Stomach smooth muscle (tissue), 2 donors: ENCODE results near the gene CDC42.

Experiments
- H3K27ac ChIP-seq: one replicate; pipeline ENCODE4 v1.7.0; 2013; ENCODE audit warnings: mild to moderate bottlenecking, low read length, inconsistent platforms
- H3K27me3 ChIP-seq, 2 donors: one replicate each; pipeline ENCODE4 v1.7.0; 2013; ENCODE audit warnings: low read length in 2 of 2; ENCODE audit not compliant: insufficient read depth in 2 of 2, control insufficient read depth in 1 of 2
- H3K36me3 ChIP-seq, 2 donors: one replicate each; pipeline ENCODE4 v1.7.0; 2013; ENCODE audit warnings: low read length in 2 of 2; ENCODE audit not compliant: control insufficient read depth in 2 of 2, insufficient read depth in 2 of 2
- H3K4me1 ChIP-seq: one replicate; pipeline ENCODE4 v1.7.0; 2013; ENCODE audit warnings: low read length; ENCODE audit not compliant: control insufficient read depth, insufficient read depth
- H3K4me3 ChIP-seq, 2 donors: one replicate each; pipeline ENCODE4 v1.7.0; 2013; ENCODE audit warnings: low read length in 2 of 2
- H3K9ac ChIP-seq, 2 donors: one replicate each; pipeline ENCODE4 v1.7.0; 2013; ENCODE audit warnings: low read length in 2 of 2, mild to moderate bottlenecking in 1 of 2
- H3K9me3 ChIP-seq, 2 donors: one replicate each; pipeline ENCODE4 v1.7.0; 2013; ENCODE audit warnings: low read length in 2 of 2; ENCODE audit not compliant: control insufficient read depth in 2 of 2
- donor health status: healthy.
- donor health status: Pancreatic carcinoma.

Gene CDC42

GRCh38 chr1:22053017-22053860 lies 730 bp downstream of the CDC42 start:
- H3K27ac ChIP-seq, result peak overlapping the region; percentile 92
- peak overlapping the region; percentile 83 to 88 for H3K4me3 ChIP-seq
- no peaks in the 10 kb centered on the region for H3K9me3 ChIP-seq
- peak overlapping the region; percentile 84 to 94 for H3K9ac ChIP-seq
- H3K36me3 ChIP-seq, result no peaks in the 10 kb centered on the region
- H3K27me3 ChIP-seq, result no peaks in the 10 kb centered on the region
- H3K4me1 ChIP-seq, result peaks cover 29% of the 10 kb centered on the region

- H3K4me1 ChIP-seq, result peaks cover 29% of the 10 kb centered on the region
Observed at GRCh38 chr1:22053861-22054770, 1.6 kb downstream of the CDC42 start.

GRCh38 chr1:22055463-22055862 lies 3.0 kb downstream of the CDC42 start:
- Histone ChIP-seq H3K27me3 (no peaks in the 10 kb centered on the region), H3K9ac (no peak overlapping the region), H3K4me1 (peaks cover 37% of the 10 kb centered on the region), H3K27ac (no peak overlapping the region), H3K9me3 (no peaks in the 10 kb centered on the region), H3K36me3 (no peaks in the 10 kb centered on the region), H3K4me3 (peak overlapping the region; percentile 29 to 35)

More at GRCh38 chr1:22053861-22054770, 1.6 kb downstream of the CDC42 start:
- Histone ChIP-seq H3K9me3 (no peaks in the 10 kb centered on the region), H3K27ac (peak overlapping the region; percentile 92), H3K36me3 (no peaks in the 10 kb centered on the region), H3K9ac (peak overlapping the region; percentile 84 to 94), H3K4me3 (peak overlapping the region; percentile 83 to 88), H3K27me3 (no peaks in the 10 kb centered on the region)

- peaks cover 37% of the 10 kb centered on the region for H3K4me1 ChIP-seq
- peak overlapping the region in 1 of 2 donors; percentile 27 for H3K9ac ChIP-seq
- no peak overlapping the region for H3K27ac ChIP-seq
- H3K27me3 ChIP-seq, result no peaks in the 10 kb centered on the region
- peak overlapping the region in 1 of 2 donors; percentile 35 for H3K4me3 ChIP-seq
- no peaks in the 10 kb centered on the region for H3K9me3 ChIP-seq
- H3K36me3 ChIP-seq, result no peaks in the 10 kb centered on the region
Observed at GRCh38 chr1:22056043-22056442, 3.5 kb downstream of the CDC42 start.

GRCh38 chr1:22056936-22057335 lies 4.4 kb downstream of the CDC42 start:
- H3K27ac ChIP-seq, result no peak overlapping the region
- no peak overlapping the region for H3K4me3 ChIP-seq
- no peaks in the 10 kb centered on the region for H3K27me3 ChIP-seq
- H3K9me3 ChIP-seq, result no peaks in the 10 kb centered on the region
- H3K36me3 ChIP-seq, result no peaks in the 10 kb centered on the region
- peaks cover 39% of the 10 kb centered on the region for H3K4me1 ChIP-seq
- peak overlapping the region in 1 of 2 donors; percentile 30 for H3K9ac ChIP-seq

- Histone ChIP-seq H3K36me3 (no peaks in the 10 kb centered on the region), H3K9me3 (no peaks in the 10 kb centered on the region), H3K4me3 (no peak overlapping the region), H3K27ac (no peak overlapping the region), H3K27me3 (no peaks in the 10 kb centered on the region), H3K4me1 (peaks cover 36% of the 10 kb centered on the region), H3K9ac (no peak overlapping the region)
Observed at GRCh38 chr1:22057861-22058260, 5.4 kb downstream of the CDC42 start.

- Histone ChIP-seq H3K4me3 (no peak overlapping the region), H3K27me3 (no peaks in the 10 kb centered on the region), H3K27ac (no peak overlapping the region), H3K36me3 (peaks cover 0 to 3% of the 10 kb centered on the region in 2 donors), H3K9ac (no peak overlapping the region), H3K4me1 (peaks cover 28% of the 10 kb centered on the region), H3K9me3 (no peaks in the 10 kb centered on the region)
Observed at GRCh38 chr1:22064751-22065402, 12.4 kb downstream of the CDC42 start.

GRCh38 chr1:22071511-22071910 lies 19.0 kb downstream of the CDC42 start:
- Histone ChIP-seq H3K27ac (no peak overlapping the region), H3K4me1 (peaks cover 26% of the 10 kb centered on the region), H3K36me3 (peaks cover 0 to 6% of the 10 kb centered on the region in 2 donors), H3K27me3 (no peaks in the 10 kb centered on the region), H3K4me3 (no peak overlapping the region), H3K9me3 (no peaks in the 10 kb centered on the region), H3K9ac (no peak overlapping the region)

- H3K4me1 ChIP-seq, result peaks cover 12% of the 10 kb centered on the region
- no peak overlapping the region for H3K4me3 ChIP-seq
- no peak overlapping the region for H3K27ac ChIP-seq
- H3K9ac ChIP-seq, result no peak overlapping the region
- no peaks in the 10 kb centered on the region for H3K9me3 ChIP-seq
- H3K27me3 ChIP-seq, result no peaks in the 10 kb centered on the region
- H3K36me3 ChIP-seq, result peaks cover 0 to 6% of the 10 kb centered on the region in 2 donors
Observed at GRCh38 chr1:22074803-22075202, 22.3 kb downstream of the CDC42 start.

GRCh38 chr1:22075718-22076117 lies 23.2 kb downstream of the CDC42 start:
- H3K9me3 ChIP-seq, result no peaks in the 10 kb centered on the region
- no peak overlapping the region for H3K9ac ChIP-seq
- H3K4me3 ChIP-seq, result no peak overlapping the region
- H3K4me1 ChIP-seq, result peaks cover 12% of the 10 kb centered on the region
- no peak overlapping the region for H3K27ac ChIP-seq
- peaks cover 0 to 11% of the 10 kb centered on the region in 2 donors for H3K36me3 ChIP-seq
- no peaks in the 10 kb centered on the region for H3K27me3 ChIP-seq
